H1 (cell line): Measurements from ENCODE around the gene MCF2L. TPM values are rescaled to one million over a fixed set of nuclear protein-coding genes. Genes with fewer than 3 reads are reported as not detected.

Source experiments
- CTCF ChIA-PET: fragments of 300-600 bp; sonication (Branson Sonifier 250); formaldehyde crosslinking; loops from one replicate; lab custom pipeline; 2021; ENCODE audit not compliant: partially characterized antibody; lab: Charles Lee
- POLR2A ChIA-PET: fragments of 300-600 bp; sonication (Branson Sonifier 250); formaldehyde crosslinking; loops from one replicate; lab custom pipeline; 2021; ENCODE audit warnings: inconsistent platforms; ENCODE audit not compliant: partially characterized antibody; lab: Charles Lee
- DNase-seq, 2 experiments: peaks; one replicate each; pipeline versions ENCODE4 v3.0.0 to v3.0.0-alpha.2; 2010 to 2022; ENCODE audit warnings: low spot score in 2 of 2, low read depth in 1 of 2, mixed read lengths in 1 of 2
- FAIRE-seq: peaks from 2 replicates; lab custom pipeline; 2011; peaks lifted over from hg19 to GRCh38; lab: Jason Lieb, UNC
- H2AFZ ChIP-seq: 2 replicates; pipeline ENCODE4 v1.8.1; 2012; ENCODE audit warnings: low read length, inconsistent platforms
- H2AK5ac ChIP-seq: 2 replicates; pipeline ENCODE4 v1.6.1; 2013; ENCODE audit warnings: low read depth, low read length
- H2BK120ac ChIP-seq: replicated peaks from 2 replicates; pipeline ENCODE3; 2013; ENCODE audit warnings: low read depth, low read length, inconsistent platforms
- H2BK12ac ChIP-seq: 2 replicates; pipeline ENCODE4 v1.6.1; 2013; ENCODE audit warnings: low read depth, low read length
- H2BK15ac ChIP-seq: 2 replicates; pipeline ENCODE4 v1.6.1; 2013; ENCODE audit warnings: low read length
- H2BK20ac ChIP-seq: 2 replicates; pipeline ENCODE4 v1.6.1; 2013; ENCODE audit warnings: low read length
- H2BK5ac ChIP-seq: 2 replicates; pipeline ENCODE4 v1.6.1; 2013; ENCODE audit warnings: low read depth, low read length
- H3K14ac ChIP-seq: 2 replicates; pipeline ENCODE4 v1.6.1; 2013; ENCODE audit warnings: inconsistent platforms; ENCODE audit not compliant: insufficient read length
- H3K18ac ChIP-seq: 2 replicates; pipeline ENCODE4 v1.6.1; 2013; ENCODE audit warnings: low read length; ENCODE audit errors: extremely low read depth
- H3K23ac ChIP-seq: 2 replicates; pipeline ENCODE4 v1.6.1; 2013; ENCODE audit warnings: inconsistent platforms; ENCODE audit not compliant: insufficient read length
- H3K23me2 ChIP-seq: 2 replicates; pipeline ENCODE4 v1.6.1; 2013; ENCODE audit warnings: low read depth, low read length
- H3K27ac ChIP-seq: 2 replicates; pipeline ENCODE4 v1.6.1; 2011; ENCODE audit warnings: low read depth, low read length, inconsistent platforms
- H3K27me3 ChIP-seq, 4 experiments: replicated peaks in 1 of 4; 1 replicate in 1 of 4; 2 replicates in 3 of 4; pipeline versions ENCODE4 v1.6.1 to v1.8.1; 2011 to 2013; ENCODE audit warnings: low read length in 3 of 4, mild to moderate bottlenecking in 3 of 4, inconsistent platforms in 2 of 4, mixed read lengths in 2 of 4, moderate library complexity in 1 of 4; ENCODE audit not compliant: control insufficient read depth in 3 of 4, insufficient read depth in 3 of 4; ENCODE audit errors: extremely low read depth in 1 of 4
- H3K36me3 ChIP-seq, 4 experiments: 2 replicates each; pipeline versions ENCODE4 v1.6.1 to v1.8.1; 2011 to 2013; ENCODE audit warnings: mild to moderate bottlenecking in 4 of 4, low read length in 3 of 4, moderate library complexity in 2 of 4, control low read depth in 1 of 4, inconsistent platforms in 1 of 4; ENCODE audit not compliant: insufficient read depth in 4 of 4, control insufficient read depth in 2 of 4
- H3K4ac ChIP-seq: replicated peaks from 2 replicates; pipeline ENCODE3; 2013; ENCODE audit warnings: low read length, low read depth, mixed read lengths, inconsistent platforms; ENCODE audit not compliant: insufficient read length
- H3K4me1 ChIP-seq, 4 experiments: replicated peaks in 1 of 4; 1 replicate in 1 of 4; 2 replicates in 3 of 4; pipeline versions ENCODE4 v1.6.1 to v1.8.1; 2011 to 2013; ENCODE audit warnings: low read length in 3 of 4, inconsistent platforms in 2 of 4, mixed read lengths in 1 of 4; ENCODE audit not compliant: insufficient read depth in 4 of 4, control insufficient read depth in 3 of 4
- H3K4me2 ChIP-seq, 2 experiments: 2 replicates each; pipeline versions ENCODE4 v1.6.1 to v1.8.1; 2011 to 2013; ENCODE audit warnings: low read depth in 2 of 2, low read length in 2 of 2, control low read depth in 1 of 2, inconsistent platforms in 1 of 2, mild to moderate bottlenecking in 1 of 2; ENCODE audit not compliant: insufficient read depth in 1 of 2
- H3K4me3 ChIP-seq, 4 experiments: fragments of 200-600, 300-600 bp in 1 of 4; sonication (generic), shearing (Covaris generic), sonication (Bioruptor Twin) in 1 of 4; 2 replicates each; pipeline versions ENCODE4 v1.5.1 to v1.8.1; 2011 to 2016; ENCODE audit warnings: low read length in 4 of 4, low read depth in 3 of 4, control low read depth in 2 of 4, inconsistent platforms in 2 of 4, mild to moderate bottlenecking in 2 of 4, mixed read lengths in 1 of 4, moderate library complexity in 1 of 4; ENCODE audit not compliant: insufficient read depth in 2 of 4; ENCODE audit errors: extremely low read depth in 1 of 4
- H3K56ac ChIP-seq: replicated peaks from 2 replicates; pipeline ENCODE3; 2013; ENCODE audit warnings: low read depth, mild to moderate bottlenecking, mixed read lengths, low read length, inconsistent platforms; ENCODE audit not compliant: insufficient read length
- H3K79me1 ChIP-seq: 2 replicates; pipeline ENCODE4 v1.6.1; 2013; ENCODE audit warnings: low read depth, low read length, control low read depth
- H3K79me2 ChIP-seq, 2 experiments: 2 replicates each; pipeline versions ENCODE4 v1.6.1 to v1.8.1; 2012 to 2013; ENCODE audit warnings: low read length in 2 of 2, mild to moderate bottlenecking in 2 of 2, inconsistent platforms in 1 of 2; ENCODE audit not compliant: insufficient read depth in 2 of 2, control insufficient read depth in 1 of 2
- H3K9ac ChIP-seq, 4 experiments: replicated peaks in 1 of 4; 1 replicate in 1 of 4; 2 replicates in 3 of 4; pipeline versions ENCODE4 v1.6.1 to v1.8.1; 2011 to 2013; ENCODE audit warnings: low read depth in 3 of 4, low read length in 3 of 4, control low read depth in 2 of 4, mild to moderate bottlenecking in 2 of 4, moderate library complexity in 2 of 4, inconsistent platforms in 1 of 4; ENCODE audit errors: extremely low read depth in 1 of 4
- H3K9me3 ChIP-seq, 2 experiments: 2 replicates each; pipeline versions ENCODE4 v1.6.1 to v1.8.1; 2012 to 2013; ENCODE audit warnings: mild to moderate bottlenecking in 2 of 2, moderate library complexity in 2 of 2, control low read depth in 1 of 2, inconsistent platforms in 1 of 2, low read depth in 1 of 2, low read length in 1 of 2, mixed read lengths in 1 of 2; ENCODE audit not compliant: insufficient read depth in 2 of 2
- H4K20me1 ChIP-seq, 2 experiments: replicated peaks in 1 of 2; 2 replicates each; pipeline versions ENCODE3 to v1.8.1; 2011 to 2013; ENCODE audit warnings: inconsistent platforms in 2 of 2, low read length in 2 of 2, mild to moderate bottlenecking in 1 of 2; ENCODE audit not compliant: insufficient read depth in 2 of 2, control insufficient read depth in 1 of 2
- H4K5ac ChIP-seq: 2 replicates; pipeline ENCODE4 v1.6.1; 2013; ENCODE audit warnings: low read length, low read depth, mixed read lengths, inconsistent platforms; ENCODE audit not compliant: insufficient read length
- H4K8ac ChIP-seq: 2 replicates; pipeline ENCODE4 v1.8.0; 2013; ENCODE audit warnings: mild to moderate bottlenecking, moderate library complexity, low read length, inconsistent platforms; ENCODE audit not compliant: insufficient read depth; ENCODE audit errors: extremely low read depth
- H4K91ac ChIP-seq: replicated peaks from 2 replicates; pipeline ENCODE3; 2013; ENCODE audit warnings: low read length, mixed read lengths, inconsistent platforms; ENCODE audit not compliant: insufficient read length
- BACH1 ChIP-seq: IDR thresholded peaks from 2 replicates; pipeline ENCODE4 v1.6.1; 2012; ENCODE audit warnings: low read length, improper control_type of control experiment
- CBX5 ChIP-seq: fragments of 300-800, 300-1000 bp; sonication (generic); IDR thresholded peaks from 2 replicates; pipeline ENCODE4 v1.7.1; 2016; ENCODE audit warnings: antibody characterized with exemption, low read length, low read depth
- EP300 ChIP-seq, 2 experiments: IDR thresholded peaks; 1 replicate in 1 of 2; 2 replicates in 1 of 2; pipeline ENCODE4 v1.6.1; 2011 to 2012; ENCODE audit warnings: low read depth in 2 of 2, low read length in 2 of 2, mild to moderate bottlenecking in 2 of 2, borderline replicate concordance in 1 of 2, inconsistent platforms in 1 of 2, moderate library complexity in 1 of 2
- POU5F1 ChIP-seq: IDR thresholded peaks from 2 replicates; pipeline ENCODE4 v1.6.1; 2011; ENCODE audit warnings: low read depth, mild to moderate bottlenecking, low read length, moderate library complexity
- TAF7 ChIP-seq: optimal IDR thresholded peaks from 2 replicates; pipeline ENCODE3; 2011; ENCODE audit warnings: low read depth, mild to moderate bottlenecking, inconsistent platforms, low read length, moderate library complexity, borderline replicate concordance
- WGBS, 2 experiments: shearing (Covaris generic) in 1 of 2; methylation state at CpG; one replicate each; pipeline versions ENCODE4 v1.1.6 to v1.1.7; 2013 to 2015; ENCODE audit warnings: low lambda C conversion rate in 2 of 2, mixed read lengths in 2 of 2, inconsistent platforms in 1 of 2, low coverage in 1 of 2, missing lambda C conversion rate in 1 of 2; ENCODE audit not compliant: insufficient replicate concordance in 2 of 2, insufficient coverage in 1 of 2, insufficient read length in 1 of 2; ENCODE audit errors: extremely low coverage in 1 of 2, missing lambda C conversion rate in 1 of 2; 5-methylcytosine and 5-hydroxymethylcytosine counted together
- polyA plus RNA-seq, 7 experiments: library from polyadenylated mRNA; depleted of rRNA in 3 of 7; stranded (reverse) in 5 of 7; unstranded in 2 of 7; fragments of >200 nt in 5 of 7; fragments of 200-250 nt in 2 of 7; gene quantifications; 1 replicate in 5 of 7; 2 replicates in 1 of 7; 4 replicates in 1 of 7; pipeline versions ENCODE4 v1.2.1 to v1.2.3, GENCODE V29; 2011 to 2013; ENCODE audit warnings: missing spikeins in 2 of 7, mixed read lengths in 2 of 7
- total RNA-seq: library from RNA; stranded (reverse); fragmentation: NEBNext Ultra II Directional; extraction: Animal tissue kit (Norgen Biotek cat#: 25700); gene quantifications from 2 replicates; pipeline ENCODE4 v1.2.1, GENCODE V29; 2021

MCF2L gene
- total and polyA plus RNA-seq, 2 of the 8 experiments (the other 6 are each of a cell fraction or from before 2014, with no cell fraction given): 10.1 to 24.4 TPM

- CTCF ChIA-PET: interaction anchor here (1.1 to 3.5 kb wide), 3 partner anchors 11 to 28 kb away, joined by 4 to 30 read pairs (median 7); no protein-coding TSS in a partner anchor
- 89% methylated on average over 30 of the region's 30 CpGs; no CpG with 5 or more reads in 1 of the 2 experiments for WGBS, 2 experiments
- TF ChIP-seq POU5F1 (no peak), CBX5 (no peak), EP300 (IDR thresholded peaks at IDR 0.05; ENCODE audit: borderline replicate concordance in 1 of 2, low read depth in 2 of 2, low read length in 2 of 2) (no peak), BACH1 (no peak), TAF7 (no peak)
These were observed 129.2 kb downstream of the MCF2L start for GRCh38 chr13:113098162-113098732.

More at GRCh38 chr13:113098162-113098732, 129.2 kb downstream of the MCF2L start:
- H2AK5ac ChIP-seq: no peak overlapping the region
- no peak overlapping the region for H4K8ac ChIP-seq
- H4K91ac ChIP-seq: no peak overlapping the region
- no peak overlapping the region for H2BK20ac ChIP-seq
- no peaks in the 10 kb centered on the region for H3K27me3 ChIP-seq
- no peaks in the 10 kb centered on the region; a peak in 1 of 7 replicates for H3K4me1 ChIP-seq
- no peak overlapping the region for H3K4me2 ChIP-seq
- H3K14ac ChIP-seq: no peak overlapping the region
- H2AFZ ChIP-seq: no peak overlapping the region
- no peak overlapping the region for H3K18ac ChIP-seq
- FAIRE-seq (no peak), DNase-seq (no peak)
- H2BK12ac ChIP-seq: no peak overlapping the region
- H3K79me1 ChIP-seq: no peaks in the 10 kb centered on the region; the same call in 1 of the 2 replicates
- no peak overlapping the region for H4K5ac ChIP-seq
- H2BK15ac ChIP-seq: no peak overlapping the region
- H2BK120ac ChIP-seq: no peak overlapping the region
- no peak overlapping the region for H3K4ac ChIP-seq
- no peak overlapping the region for H2BK5ac ChIP-seq
- no peak overlapping the region for H3K27ac ChIP-seq
- H3K56ac ChIP-seq: no peak overlapping the region
- H3K36me3 ChIP-seq: no peaks in the 10 kb centered on the region; a peak in 1 of 8 replicates
- H3K79me2 ChIP-seq: no peaks in the 10 kb centered on the region
- H3K4me3 ChIP-seq: no peak overlapping the region
- H3K23me2 ChIP-seq: peaks cover 2% of the 10 kb centered on the region; the same call in 1 of the 2 replicates
- no peak overlapping the region for H3K9ac ChIP-seq
- POLR2A ChIA-PET: no interaction called here
- no peak overlapping the region for H3K23ac ChIP-seq
- H4K20me1 ChIP-seq: peaks cover 0 to 4% of the 10 kb centered on the region in 2 experiments
- H3K9me3 ChIP-seq: no peaks in the 10 kb centered on the region
